SU-DHL-6 (cell line): ENCODE results near the gene STRA6.

Experiments
- H2AFZ ChIP-seq: fragments of 200-600 bp; sonication (generic); 2 replicates; pipeline ENCODE4 v1.6.1; 2014; ENCODE audit warnings: low read depth, mild to moderate bottlenecking, moderate library complexity, mixed read lengths, antibody characterized with exemption, low read length; ENCODE audit not compliant: severe bottlenecking
- H3F3A ChIP-seq: fragments of 200-600 bp; shearing (Covaris generic); 2 replicates; pipeline ENCODE4 v1.6.0; 2016; ENCODE audit warnings: antibody characterized with exemption, mild to moderate bottlenecking; ENCODE audit not compliant: insufficient read depth
- H3K27ac ChIP-seq: fragments of 200-600 bp; sonication (generic); 2 replicates; pipeline ENCODE4 v1.5.1; 2016; ENCODE audit warnings: low read depth, mild to moderate bottlenecking, low read length, moderate library complexity, mixed read lengths
- H3K27me3 ChIP-seq: fragments of 200-600 bp; sonication (generic), shearing (Covaris generic); 2 replicates; pipeline ENCODE4 v1.6.0; 2014; ENCODE audit warnings: mild to moderate bottlenecking, low read length
- H3K36me3 ChIP-seq: fragments of 200-600 bp; sonication (generic); 2 replicates; pipeline ENCODE4 v1.6.1; 2014; ENCODE audit warnings: mild to moderate bottlenecking, low read length, mixed read lengths
- H3K4me2 ChIP-seq: fragments of 300-600, 200-600 bp; shearing (Covaris generic), sonication (generic); 2 replicates; pipeline ENCODE4 v1.6.0; 2014; ENCODE audit warnings: low read length, low read depth, mild to moderate bottlenecking; ENCODE audit not compliant: poor library complexity, severe bottlenecking
- H3K4me3 ChIP-seq: fragments of 200-600 bp; sonication (generic); 2 replicates; pipeline ENCODE4 v1.5.1; 2014; ENCODE audit warnings: antibody characterized with exemption, low read length, mild to moderate bottlenecking, mixed read lengths; ENCODE audit not compliant: insufficient read depth, poor library complexity, severe bottlenecking
- H3K79me2 ChIP-seq: fragments of 200-600 bp; sonication (generic); 2 replicates; pipeline ENCODE4 v1.6.1; 2014; ENCODE audit warnings: mild to moderate bottlenecking, low read length, moderate library complexity; ENCODE audit not compliant: insufficient read depth
- H3K9ac ChIP-seq: fragments of 200-600 bp; sonication (generic); 2 replicates; pipeline ENCODE4 v1.7.0; 2014; ENCODE audit warnings: mild to moderate bottlenecking, low read length
- H3K9me2 ChIP-seq: fragments of 200-600 bp; sonication (generic); replicated peaks from 2 replicates; pipeline ENCODE4 v1.6.1; 2014; ENCODE audit warnings: low read length; ENCODE audit not compliant: insufficient read depth
- H3K9me3 ChIP-seq: fragments of 200-600 bp; sonication (generic); 2 replicates; pipeline ENCODE4 v1.6.1; 2014; ENCODE audit warnings: low read length, mixed read lengths; ENCODE audit not compliant: insufficient read depth
- H4K20me1 ChIP-seq: fragments of 200-600 bp; sonication (generic); 2 replicates; pipeline ENCODE4 v1.6.1; 2014; ENCODE audit warnings: low read depth, mild to moderate bottlenecking, antibody characterized with exemption, low read length, moderate library complexity, mixed read lengths
- EZH2phosphoT487 ChIP-seq: fragments of 200-600 bp; sonication (generic), shearing (Covaris generic); conservative IDR thresholded peaks from 2 replicates; pipeline ENCODE4 v1.6.1; 2018; ENCODE audit warnings: mild to moderate bottlenecking, antibody characterized with exemption, low read length, moderate library complexity, mixed read lengths
- TF ChIP-seq, protein P1 (sequence below): fragments of 200-600 bp; sonication (generic); IDR thresholded peaks from one replicate; pipeline ENCODE4 v1.5.1; 2017; ENCODE audit warnings: antibody characterized with exemption, mild to moderate bottlenecking, low read length, moderate library complexity; ENCODE audit not compliant: insufficient read depth, poor library complexity, severe bottlenecking

The STRA6 gene

DNA sequence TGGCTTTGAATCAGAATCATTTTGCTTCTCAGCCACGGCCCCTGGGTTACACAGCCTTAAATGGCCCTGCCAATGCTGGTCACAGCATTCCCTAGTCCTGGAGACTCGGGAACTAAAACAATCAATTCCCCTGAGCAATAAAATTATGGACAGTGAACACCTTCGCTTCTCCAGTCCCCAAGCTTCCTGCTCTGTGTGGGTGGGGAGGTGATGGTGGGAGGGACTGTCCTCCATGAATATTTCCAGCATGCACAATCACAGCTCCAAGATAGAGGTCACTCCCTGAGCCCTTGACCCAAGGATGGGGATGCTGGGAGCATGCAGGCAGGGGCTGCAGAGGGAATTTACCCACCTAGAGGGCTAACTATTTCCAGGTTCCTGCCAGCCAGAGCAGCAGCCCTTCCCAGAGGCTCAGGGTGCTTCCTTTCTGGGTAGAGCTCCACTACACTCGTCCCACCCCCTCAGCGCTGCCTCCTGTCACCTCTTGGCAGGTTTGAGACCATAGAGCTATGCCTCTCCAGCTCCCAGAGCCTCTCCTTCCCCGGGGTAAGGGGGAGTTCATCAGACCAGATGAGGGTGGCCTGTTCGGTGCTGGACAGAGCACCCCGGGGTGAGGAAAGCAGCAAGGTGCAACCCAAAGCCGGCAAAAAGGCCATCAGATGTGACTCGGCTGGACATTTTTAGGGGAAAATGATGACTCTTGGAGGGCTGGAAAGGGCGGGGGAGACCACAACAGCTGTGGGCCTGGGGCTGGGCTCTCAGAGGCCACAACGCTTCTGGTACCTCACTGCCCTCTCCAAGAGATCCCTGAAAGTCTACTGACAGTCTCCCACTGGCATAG lies 19.0 kb upstream of the STRA6 start:
- H3K27me3 ChIP-seq: no peaks in the 10 kb centered on the region

DNA sequence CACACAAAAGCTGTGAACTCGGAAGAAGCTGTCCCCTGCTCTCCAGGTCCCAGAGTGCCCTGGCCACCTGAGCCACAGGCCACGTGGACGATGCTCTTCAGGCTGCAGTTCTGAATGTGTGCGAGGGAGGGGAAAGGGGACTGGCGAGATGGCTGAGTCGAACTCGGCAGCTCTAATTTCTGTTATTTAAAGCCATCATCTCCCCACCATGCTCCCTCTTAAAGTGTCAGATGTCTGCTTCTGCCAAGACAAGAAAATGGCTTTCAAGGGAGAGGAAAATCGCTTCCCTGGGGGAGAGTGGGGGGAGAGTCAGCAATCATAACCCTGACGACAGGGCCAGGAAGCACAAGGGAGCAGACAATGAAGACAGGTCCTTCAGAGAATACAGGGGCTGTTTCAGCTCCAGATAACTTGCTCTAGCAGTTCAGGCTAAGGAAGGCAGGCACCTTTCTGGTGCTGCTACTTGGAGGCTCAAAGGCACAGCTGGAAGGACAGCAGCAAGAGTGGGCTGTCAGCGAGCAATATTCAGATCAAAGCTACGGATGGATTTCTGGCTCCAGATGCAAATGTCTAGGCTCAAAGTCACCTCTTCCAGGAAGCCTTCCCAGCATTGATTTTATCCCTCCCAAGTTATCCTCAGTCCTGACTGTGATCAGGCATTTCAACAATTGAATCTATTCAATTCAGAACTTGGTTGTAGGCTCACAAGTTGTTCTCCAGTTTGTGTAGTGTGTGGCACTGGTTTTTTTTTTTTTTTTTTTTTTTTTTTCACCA lies 18.1 kb upstream of the STRA6 start:
- Histone ChIP-seq H3K36me3 (no peaks in the 10 kb centered on the region), H3K79me2 (no peaks in the 10 kb centered on the region), H3K4me2 (no peak overlapping the region), H3K4me3 (no peak overlapping the region), H3F3A (no peaks in the 10 kb centered on the region), H2AFZ (no peak overlapping the region), H3K9ac (no peak overlapping the region), H3K27me3 (no peaks in the 10 kb centered on the region), H3K9me2 (no peaks in the 10 kb centered on the region), H3K9me3 (no peaks in the 10 kb centered on the region), H4K20me1 (no peaks in the 10 kb centered on the region), H3K27ac (no peak overlapping the region)
- TF ChIP-seq, protein P1, sequence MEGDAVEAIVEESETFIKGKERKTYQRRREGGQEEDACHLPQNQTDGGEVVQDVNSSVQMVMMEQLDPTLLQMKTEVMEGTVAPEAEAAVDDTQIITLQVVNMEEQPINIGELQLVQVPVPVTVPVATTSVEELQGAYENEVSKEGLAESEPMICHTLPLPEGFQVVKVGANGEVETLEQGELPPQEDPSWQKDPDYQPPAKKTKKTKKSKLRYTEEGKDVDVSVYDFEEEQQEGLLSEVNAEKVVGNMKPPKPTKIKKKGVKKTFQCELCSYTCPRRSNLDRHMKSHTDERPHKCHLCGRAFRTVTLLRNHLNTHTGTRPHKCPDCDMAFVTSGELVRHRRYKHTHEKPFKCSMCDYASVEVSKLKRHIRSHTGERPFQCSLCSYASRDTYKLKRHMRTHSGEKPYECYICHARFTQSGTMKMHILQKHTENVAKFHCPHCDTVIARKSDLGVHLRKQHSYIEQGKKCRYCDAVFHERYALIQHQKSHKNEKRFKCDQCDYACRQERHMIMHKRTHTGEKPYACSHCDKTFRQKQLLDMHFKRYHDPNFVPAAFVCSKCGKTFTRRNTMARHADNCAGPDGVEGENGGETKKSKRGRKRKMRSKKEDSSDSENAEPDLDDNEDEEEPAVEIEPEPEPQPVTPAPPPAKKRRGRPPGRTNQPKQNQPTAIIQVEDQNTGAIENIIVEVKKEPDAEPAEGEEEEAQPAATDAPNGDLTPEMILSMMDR: no peak
- no peak for TF ChIP-seq EZH2phosphoT487

More for the DNA sequence above, 19.0 kb upstream of the STRA6 start:
- Histone ChIP-seq H3K9ac (no peak overlapping the region), H3K36me3 (no peaks in the 10 kb centered on the region), H4K20me1 (no peaks in the 10 kb centered on the region), H3K9me3 (no peaks in the 10 kb centered on the region), H3K27ac (no peak overlapping the region), H3K4me2 (no peak overlapping the region), H3K79me2 (no peaks in the 10 kb centered on the region), H3K9me2 (no peaks in the 10 kb centered on the region), H3F3A (no peaks in the 10 kb centered on the region), H2AFZ (no peak overlapping the region), H3K4me3 (no peak overlapping the region)
- TF ChIP-seq, protein P1: no peak
- no peak for TF ChIP-seq EZH2phosphoT487

DNA sequence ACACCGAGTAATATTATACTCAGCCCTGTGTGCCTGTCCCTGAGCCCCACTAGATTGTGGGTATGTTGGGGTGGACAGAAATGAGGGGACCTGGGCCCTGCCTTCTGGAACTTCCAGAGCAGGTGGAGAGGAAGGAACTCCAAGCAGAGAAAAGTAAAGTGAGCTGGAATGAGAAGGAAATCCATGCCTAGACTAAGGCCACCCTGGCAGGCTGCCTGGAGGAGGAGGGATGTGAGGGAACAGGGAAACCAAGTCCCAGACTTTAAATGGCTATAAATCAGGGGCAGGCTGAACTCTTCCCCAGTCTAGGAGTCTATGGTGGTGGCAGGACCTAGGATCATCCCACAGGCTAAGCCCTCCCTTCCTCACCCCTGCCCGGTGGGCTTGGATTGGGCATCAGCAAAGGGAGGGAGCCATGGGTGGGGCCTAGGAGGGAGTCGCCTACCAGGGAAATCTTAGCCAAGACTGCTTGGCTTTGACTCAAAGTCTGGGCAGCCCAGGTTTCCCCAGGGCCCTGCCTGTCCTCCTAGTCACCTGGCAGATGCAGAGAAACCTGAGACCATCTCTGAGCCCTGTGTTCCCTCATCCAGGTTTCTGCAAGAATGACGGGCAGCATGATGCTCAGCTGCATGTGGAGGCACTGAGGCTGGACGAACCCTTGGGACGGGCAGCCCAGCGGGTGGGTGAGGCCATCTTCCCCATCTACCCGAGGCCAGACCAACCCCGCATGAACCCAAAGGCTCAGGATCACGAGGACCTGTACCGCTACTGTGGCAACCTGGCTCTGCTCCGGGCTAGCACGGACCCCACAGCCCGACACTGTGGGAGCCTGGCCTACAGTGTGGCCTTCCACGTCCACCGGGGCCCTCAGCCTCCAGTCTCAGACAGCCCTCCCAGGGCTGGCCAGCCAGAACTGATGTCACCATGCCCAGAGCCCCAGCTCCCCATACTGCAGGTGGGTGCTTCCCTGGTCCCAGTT lies 15.6 kb upstream of the STRA6 start:
- Histone ChIP-seq H3K9me2 (no peaks in the 10 kb centered on the region), H3K36me3 (no peaks in the 10 kb centered on the region), H3F3A (no peaks in the 10 kb centered on the region), H3K9ac (no peak overlapping the region), H3K27ac (no peak overlapping the region), H3K27me3 (no peaks in the 10 kb centered on the region), H3K79me2 (no peaks in the 10 kb centered on the region), H2AFZ (no peak overlapping the region), H3K9me3 (no peaks in the 10 kb centered on the region), H4K20me1 (no peaks in the 10 kb centered on the region), H3K4me2 (no peak overlapping the region), H3K4me3 (no peak overlapping the region)
- TF ChIP-seq EZH2phosphoT487: no peak
- TF ChIP-seq, protein P1: no peak
